ENCODE results near the gene MGST2. TPM values are rescaled to one million over a fixed set of nuclear protein-coding genes. Genes with fewer than 3 reads are reported as not detected.

Gene MGST2
- total and polyA plus RNA-seq, 2 donors from 2014 or later, result 62.8 to 168 TPM

DNA sequence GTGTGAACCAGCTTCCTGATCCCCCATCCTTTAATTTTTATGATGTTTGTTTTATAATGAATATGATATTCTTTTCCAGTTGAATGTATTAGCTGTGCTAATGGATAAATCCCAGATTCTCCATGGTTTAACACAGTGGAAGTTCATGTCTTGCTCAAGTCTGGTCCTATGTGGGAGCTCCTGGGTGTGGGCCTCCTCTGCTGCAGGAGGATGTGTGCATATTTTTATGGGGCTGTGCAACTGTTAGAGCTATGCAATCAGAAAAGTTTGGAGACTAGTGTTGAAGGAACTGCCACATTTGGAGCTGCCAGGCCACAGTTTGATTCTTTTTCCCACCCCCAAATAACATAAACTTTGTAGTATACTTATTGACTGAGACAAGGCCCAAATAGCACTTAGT is 24.8 kb downstream of the MGST2 start:
- H3K27ac ChIP-seq (ENCODE audit: low read depth in 2 of 2, low read length in 2 of 2), result no peak overlapping the region
- intact Hi-C loops (cut with DNase I), result no loop called here
- H3K36me3 ChIP-seq (ENCODE audit: control insufficient read depth in 2 of 3, insufficient read depth in 3 of 3, low read length in 3 of 3), result no peaks in the 10 kb centered on the region
- DNase-seq, result no peak
- no peak for FAIRE-seq
- no peaks in the 10 kb centered on the region for H3K9me3 ChIP-seq (ENCODE audit: control insufficient read depth in 2 of 3, insufficient read depth in 1 of 3, low read length in 3 of 3)
- TF ChIP-seq, protein P1, sequence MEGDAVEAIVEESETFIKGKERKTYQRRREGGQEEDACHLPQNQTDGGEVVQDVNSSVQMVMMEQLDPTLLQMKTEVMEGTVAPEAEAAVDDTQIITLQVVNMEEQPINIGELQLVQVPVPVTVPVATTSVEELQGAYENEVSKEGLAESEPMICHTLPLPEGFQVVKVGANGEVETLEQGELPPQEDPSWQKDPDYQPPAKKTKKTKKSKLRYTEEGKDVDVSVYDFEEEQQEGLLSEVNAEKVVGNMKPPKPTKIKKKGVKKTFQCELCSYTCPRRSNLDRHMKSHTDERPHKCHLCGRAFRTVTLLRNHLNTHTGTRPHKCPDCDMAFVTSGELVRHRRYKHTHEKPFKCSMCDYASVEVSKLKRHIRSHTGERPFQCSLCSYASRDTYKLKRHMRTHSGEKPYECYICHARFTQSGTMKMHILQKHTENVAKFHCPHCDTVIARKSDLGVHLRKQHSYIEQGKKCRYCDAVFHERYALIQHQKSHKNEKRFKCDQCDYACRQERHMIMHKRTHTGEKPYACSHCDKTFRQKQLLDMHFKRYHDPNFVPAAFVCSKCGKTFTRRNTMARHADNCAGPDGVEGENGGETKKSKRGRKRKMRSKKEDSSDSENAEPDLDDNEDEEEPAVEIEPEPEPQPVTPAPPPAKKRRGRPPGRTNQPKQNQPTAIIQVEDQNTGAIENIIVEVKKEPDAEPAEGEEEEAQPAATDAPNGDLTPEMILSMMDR (IDR thresholded peaks at IDR 0.05; ENCODE audit: borderline replicate concordance, extremely low read depth, insufficient read depth), result no peak
- H3K27me3 ChIP-seq (ENCODE audit: control insufficient read depth, insufficient read depth, low read length), result no peaks in the 10 kb centered on the region
- no peak overlapping the region for H3K4me3 ChIP-seq (ENCODE audit: low read length in 3 of 3)
- no peak overlapping the region for H3K9ac ChIP-seq (ENCODE audit: low read length in 3 of 3)
- H3K4me1 ChIP-seq (ENCODE audit: control insufficient read depth in 2 of 3, insufficient read depth in 2 of 3, low read depth in 1 of 3, low read length in 3 of 3), result peaks cover 0 to 14% (median 9%) of the 10 kb centered on the region in 3 donors

DNA sequence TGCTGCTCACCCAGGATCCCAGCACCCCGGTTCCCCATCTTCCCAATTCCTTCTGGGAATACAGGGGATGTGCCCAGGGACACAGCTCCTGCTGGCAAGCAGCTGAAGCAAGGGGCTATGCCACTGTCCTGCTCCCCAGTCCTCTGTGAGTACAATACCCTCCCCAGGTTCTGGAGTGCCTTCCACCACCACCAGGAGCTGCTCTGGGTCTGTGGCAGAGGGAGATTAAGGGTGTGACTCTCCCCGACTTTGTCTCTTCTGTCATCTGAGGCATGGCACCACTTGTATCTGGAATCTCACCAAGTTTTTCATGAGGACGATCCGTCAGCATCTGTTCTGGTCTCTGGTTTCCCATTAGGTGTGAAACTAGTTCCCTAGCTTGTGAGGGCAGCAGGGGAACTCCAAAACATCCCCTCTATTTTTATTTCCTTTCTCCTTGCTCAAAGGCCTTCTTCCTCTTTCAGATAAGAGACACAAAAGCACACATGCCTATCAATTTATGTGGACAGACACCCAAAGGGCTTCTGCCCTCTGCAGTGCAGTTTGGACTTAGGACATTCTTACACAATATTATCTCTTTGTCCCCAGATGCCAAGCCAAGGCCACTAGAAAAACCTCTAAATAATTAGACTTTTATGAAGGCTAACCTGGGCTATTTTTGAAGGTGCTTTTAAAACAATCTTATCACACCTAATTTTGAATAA is 26.8 kb downstream of the MGST2 start:
- no peak overlapping the region for H3K9ac ChIP-seq (ENCODE audit: low read length in 3 of 3)
- H3K36me3 ChIP-seq (ENCODE audit: control insufficient read depth in 2 of 3, insufficient read depth in 3 of 3, low read length in 3 of 3), result peaks cover 0 to 11% (median 6%) of the 10 kb centered on the region in 3 donors
- H3K27ac ChIP-seq (ENCODE audit: low read depth in 2 of 2, low read length in 2 of 2), result peak overlapping the region in 1 of 2 donors; percentile 52
- intact Hi-C loops (cut with DNase I), result no loop called here
- FAIRE-seq, result no peak
- DNase-seq, result no peak
- H3K4me1 ChIP-seq (ENCODE audit: control insufficient read depth in 2 of 3, insufficient read depth in 2 of 3, low read depth in 1 of 3, low read length in 3 of 3), result peaks cover 0 to 14% (median 9%) of the 10 kb centered on the region in 3 donors
- H3K4me3 ChIP-seq (ENCODE audit: low read length in 3 of 3), result no peak overlapping the region
- H3K27me3 ChIP-seq (ENCODE audit: control insufficient read depth, insufficient read depth, low read length), result no peaks in the 10 kb centered on the region
- TF ChIP-seq, protein P1 (IDR thresholded peaks at IDR 0.05; ENCODE audit: borderline replicate concordance, extremely low read depth, insufficient read depth), result peak; percentile 11
- H3K9me3 ChIP-seq (ENCODE audit: control insufficient read depth in 2 of 3, insufficient read depth in 1 of 3, low read length in 3 of 3), result peaks cover 0 to 5% (median 0%) of the 10 kb centered on the region in 3 donors

DNA sequence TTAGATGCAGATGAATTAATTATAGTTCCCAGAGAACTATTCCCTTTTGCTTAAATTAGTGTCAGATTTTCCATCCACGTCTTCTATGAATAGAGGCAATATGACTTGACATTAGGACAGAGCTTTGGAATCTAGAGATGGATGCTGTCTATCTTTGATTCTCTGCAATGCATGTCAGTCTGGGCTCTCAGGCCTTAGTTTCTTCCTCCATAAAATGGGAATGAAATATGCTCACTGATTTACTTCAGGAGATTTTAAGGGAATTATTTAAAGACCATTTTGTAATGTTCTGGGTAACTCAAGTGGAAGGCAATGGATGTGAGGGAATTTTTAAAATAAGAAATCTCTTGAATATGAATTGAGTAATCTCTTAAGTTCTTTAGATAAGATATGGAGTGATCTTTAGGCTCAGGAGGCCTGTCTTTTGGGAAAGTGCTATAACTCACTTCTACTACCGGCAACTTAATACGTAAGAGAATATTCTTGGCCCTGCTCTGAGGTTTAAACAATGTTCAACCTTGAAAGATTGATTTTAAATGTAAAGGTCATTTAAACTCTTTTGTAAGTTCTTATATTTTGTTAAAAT is 29.0 kb downstream of the MGST2 start:
- H3K4me1 ChIP-seq (ENCODE audit: control insufficient read depth in 2 of 3, insufficient read depth in 2 of 3, low read depth in 1 of 3, low read length in 3 of 3), result peaks cover 0 to 14% (median 9%) of the 10 kb centered on the region in 3 donors
- DNase-seq, result no peak
- no peak overlapping the region for H3K27ac ChIP-seq (ENCODE audit: low read depth in 2 of 2, low read length in 2 of 2)
- H3K36me3 ChIP-seq (ENCODE audit: control insufficient read depth in 2 of 3, insufficient read depth in 3 of 3, low read length in 3 of 3), result peaks cover 0 to 15% (median 6%) of the 10 kb centered on the region in 3 donors
- H3K9ac ChIP-seq (ENCODE audit: low read length in 3 of 3), result no peak overlapping the region
- intact Hi-C loops (cut with DNase I), result no loop called here
- TF ChIP-seq, protein P1 (IDR thresholded peaks at IDR 0.05; ENCODE audit: borderline replicate concordance, extremely low read depth, insufficient read depth), result no peak
- no peak for FAIRE-seq
- peaks cover 0 to 5% (median 0%) of the 10 kb centered on the region in 3 donors for H3K9me3 ChIP-seq (ENCODE audit: control insufficient read depth in 2 of 3, insufficient read depth in 1 of 3, low read length in 3 of 3)
- no peaks in the 10 kb centered on the region for H3K27me3 ChIP-seq (ENCODE audit: control insufficient read depth, insufficient read depth, low read length)
- no peak overlapping the region for H3K4me3 ChIP-seq (ENCODE audit: low read length in 3 of 3)
